HTR-8/SVneo (cell line): Measurements from ENCODE around the gene PAX5.
A peak's percentile ranks its signal among the peaks of the same experiment; 100 is the strongest.

ENCODE experiments used
- DNase-seq: peaks from one replicate; pipeline ENCODE4 v3.0.0; 2011; ENCODE audit warnings: low spot score, mixed read lengths; ENCODE audit not compliant: insufficient read length
- FAIRE-seq: peaks from 2 replicates; lab custom pipeline; 2011; peaks lifted over from hg19 to GRCh38; lab: Jason Lieb, UNC

The PAX5 gene

GRCh38 chr9:37026113-37026930 lies 7.7 kb downstream of the PAX5 start:
- DNase-seq: no peak
- FAIRE-seq: no peak

GRCh38 chr9:37025823-37026112 lies 8.3 kb downstream of the PAX5 start:
- DNase-seq: no peak
- no peak for FAIRE-seq

GRCh38 chr9:37025071-37025822 lies 8.8 kb downstream of the PAX5 start:
- DNase-seq: no peak
- no peak for FAIRE-seq

GRCh38 chr9:37017546-37017945 lies 16.5 kb downstream of the PAX5 start:
- no peak for FAIRE-seq
- no peak for DNase-seq

- FAIRE-seq: no peak
Measured at GRCh38 chr9:37011530-37011929, 22.5 kb downstream of the PAX5 start.

GRCh38 chr9:37010976-37011375 lies 23.1 kb downstream of the PAX5 start:
- FAIRE-seq (no peak), DNase-seq (no peak)

More at GRCh38 chr9:37011530-37011929, 22.5 kb downstream of the PAX5 start:
- DNase-seq: no peak

- FAIRE-seq: no peak
- no peak for DNase-seq
Measured at GRCh38 chr9:37010180-37010579, 23.9 kb downstream of the PAX5 start.

GRCh38 chr9:37007295-37007694 lies 26.8 kb downstream of the PAX5 start:
- DNase-seq: no peak
- FAIRE-seq: no peak

GRCh38 chr9:37005517-37006140 lies 28.4 kb downstream of the PAX5 start:
- FAIRE-seq: no peak
- DNase-seq: no peak

- FAIRE-seq: no peak
- DNase-seq: no peak
Measured at GRCh38 chr9:37004424-37004935, 29.6 kb downstream of the PAX5 start.

- DNase-seq: no peak
- FAIRE-seq: no peak
Measured at GRCh38 chr9:37002413-37003217, 31.5 kb downstream of the PAX5 start.

GRCh38 chr9:37002036-37002412 lies 32.0 kb downstream of the PAX5 start:
- no peak for DNase-seq
- no peak for FAIRE-seq

GRCh38 chr9:37001459-37001858 lies 32.6 kb downstream of the PAX5 start:
- DNase-seq (no peak), FAIRE-seq (no peak)

- DNase-seq (no peak), FAIRE-seq (no peak)
Measured at GRCh38 chr9:36999728-37000333, 34.2 kb downstream of the PAX5 start.

- peak; percentile 59 for FAIRE-seq
- peak; percentile 33 for DNase-seq
Measured at GRCh38 chr9:36997414-36997813, 36.7 kb downstream of the PAX5 start.

- DNase-seq (no peak), FAIRE-seq (no peak)
Measured at GRCh38 chr9:36996706-36997086, 37.4 kb downstream of the PAX5 start.

- DNase-seq: peak; percentile 71
- peak; percentile 28 for FAIRE-seq
Measured at GRCh38 chr9:36995927-36996705, 38.0 kb downstream of the PAX5 start.

- DNase-seq (no peak), FAIRE-seq (peak; percentile 46)
Measured at GRCh38 chr9:36993933-36994764, 39.9 kb downstream of the PAX5 start.
